ENCODE results near the gene LGI1.

GRCh38 chr10:93773705-93774104, 16.0 kb downstream of the LGI1 start:
- TF ChIP-seq CTCF (IDR thresholded peaks at IDR 0.05; ENCODE audit: poor library complexity) (no peak), EZH2 (IDR thresholded peaks at IDR 0.05; ENCODE audit: borderline replicate concordance) (no peak)
